ENCODE results near the gene HYAL3. TPM values are rescaled to one million over a fixed set of nuclear protein-coding genes. Genes with fewer than 3 reads are reported as not detected.

Gene HYAL3
- total and polyA plus RNA-seq, 8 donors, result 0.46 to 2.1 (median 0.77) TPM

GRCh38 chr3:50325497-50326181 lies 26.4 kb upstream of the HYAL3 start:
- peaks cover 4 to 16% (median 13%) of the 10 kb centered on the region in 3 donors for H3K36me3 ChIP-seq
- peaks cover 8 to 24% (median 16%) of the 10 kb centered on the region in 3 donors for H3K4me1 ChIP-seq
- intact Hi-C loops (cut with DNase I), result loop anchor here in 1 of 3 donors (10.0 kb wide), 1 partner anchor 71 kb away; no protein-coding TSS in a partner anchor
- H3K27me3 ChIP-seq, result no peaks in the 10 kb centered on the region
- DNase-seq (peak in 1 of 6 donors; percentile 33), FAIRE-seq (no peak), ATAC-seq (no peak)
- H3K27ac ChIP-seq, result no peak overlapping the region
- H3K9me3 ChIP-seq, result no peaks in the 10 kb centered on the region
- H3K4me3 ChIP-seq, result no peak overlapping the region
- WGBS, 2 donors, result 77 to 80% methylated on average over 11 of the region's 11 CpGs
- TF ChIP-seq CTCF (IDR thresholded peaks at IDR 0.05), result no peak

- H3K27ac ChIP-seq, result no peak overlapping the region
Observed at GRCh38 chr3:50325113-50325480, 25.9 kb upstream of the HYAL3 start.

DNA sequence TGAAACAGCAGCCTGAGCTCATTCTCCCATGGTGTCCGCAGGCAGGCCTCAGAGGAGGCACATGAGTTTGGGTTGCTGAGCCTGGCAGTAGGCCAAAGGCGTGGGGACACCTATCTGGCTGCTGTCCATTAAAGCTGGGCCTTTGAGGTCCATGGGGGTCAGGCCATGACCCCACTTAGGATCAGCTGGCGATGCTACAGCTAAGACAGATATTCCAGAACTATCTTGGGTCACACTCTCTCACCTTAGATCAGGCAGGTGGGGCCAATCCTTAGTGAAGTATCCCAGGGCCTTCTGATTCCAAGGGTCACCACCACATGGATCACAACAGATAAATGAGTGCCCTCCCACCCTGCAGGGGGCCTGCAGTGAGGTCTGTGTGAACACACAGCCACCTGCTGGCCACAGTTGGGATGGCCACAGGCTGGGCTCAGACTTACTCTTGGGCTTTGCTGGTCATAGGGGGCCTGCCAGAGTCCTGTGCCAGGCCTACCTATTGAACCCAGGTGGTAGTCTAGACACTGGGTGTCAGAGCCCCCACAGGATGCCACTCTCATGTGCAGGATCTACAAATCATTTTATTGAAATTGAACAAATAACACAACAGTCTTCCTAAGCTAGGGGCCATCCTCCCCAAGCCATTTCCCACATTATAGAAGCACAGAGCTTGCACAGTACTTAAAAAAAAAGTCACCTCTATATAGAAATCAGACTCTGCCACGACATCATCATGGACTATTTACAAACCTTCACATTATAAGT lies 25.3 kb upstream of the HYAL3 start:
- peaks cover 13 to 30% (median 27%) of the 10 kb centered on the region in 3 donors for H3K4me1 ChIP-seq
- DNase-seq (peak in 4 of 6 donors; percentile 71 to 85 (median 79)), ATAC-seq (no peak), FAIRE-seq (no peak)
- H3K27me3 ChIP-seq, result no peaks in the 10 kb centered on the region
- peaks cover 0 to 8% (median 3%) of the 10 kb centered on the region in 3 donors for H3K36me3 ChIP-seq
- intact Hi-C loops (cut with DNase I), result loop anchor here in 1 of 3 donors (10.0 kb wide), 1 partner anchor 70 kb away; no protein-coding TSS in a partner anchor
- H3K27ac ChIP-seq, result peak overlapping the region; percentile 5 to 31 (median 13)
- no peaks in the 10 kb centered on the region for H3K9me3 ChIP-seq
- peak; percentile 51 to 73 (median 66) for TF ChIP-seq CTCF (IDR thresholded peaks at IDR 0.05)
- 40 to 46% methylated on average over 4 of the region's 4 CpGs for WGBS, 2 donors
- no peak overlapping the region for H3K4me3 ChIP-seq

More at GRCh38 chr3:50325113-50325480, 25.9 kb upstream of the HYAL3 start:
- ATAC-seq (no peak), DNase-seq (no peak), FAIRE-seq (no peak)
- 80 to 82% methylated on average over 2 of the region's 2 CpGs for WGBS, 2 donors
- TF ChIP-seq CTCF (IDR thresholded peaks at IDR 0.05), result no peak
- intact Hi-C loops (cut with DNase I), result loop anchor here in 1 of 3 donors (10.0 kb wide), 1 partner anchor 70 kb away; no protein-coding TSS in a partner anchor
- no peak overlapping the region for H3K4me3 ChIP-seq
- peaks cover 12 to 28% (median 21%) of the 10 kb centered on the region in 3 donors for H3K4me1 ChIP-seq
- no peaks in the 10 kb centered on the region for H3K9me3 ChIP-seq
- no peaks in the 10 kb centered on the region for H3K27me3 ChIP-seq
- H3K36me3 ChIP-seq, result peaks cover 0 to 11% (median 9%) of the 10 kb centered on the region in 3 donors

DNA sequence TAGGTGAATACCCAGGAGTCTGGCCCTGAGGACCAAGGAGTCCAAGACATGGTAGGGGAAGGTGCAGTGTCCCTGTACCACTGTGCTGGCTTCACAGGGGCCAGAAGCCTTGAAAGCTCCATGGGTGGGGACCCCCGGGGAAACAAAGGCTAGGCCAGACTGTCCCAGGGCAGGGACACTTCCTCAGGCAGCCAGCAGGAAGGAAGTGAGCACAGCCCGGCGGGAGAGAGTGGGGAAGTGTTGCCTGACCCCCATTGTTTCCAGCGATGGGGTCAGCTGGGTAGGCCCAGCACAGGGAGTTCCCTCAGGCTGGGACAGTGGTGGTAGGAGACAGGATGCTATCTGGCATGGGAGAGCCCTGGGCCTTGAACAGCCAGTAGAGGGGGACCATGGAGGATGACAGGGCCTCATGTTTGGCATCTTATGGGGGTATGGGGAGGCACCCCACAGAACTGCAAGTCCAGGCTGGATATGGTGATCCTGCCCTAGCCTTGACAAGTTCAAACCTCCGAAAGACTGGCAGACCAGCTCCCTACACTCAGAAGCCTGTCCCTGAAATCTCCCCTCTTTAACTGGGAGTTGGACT lies 24.5 kb upstream of the HYAL3 start:
- FAIRE-seq (no peak), DNase-seq (peak in 2 of 6 donors; percentile 26 to 55), ATAC-seq (no peak)
- Histone ChIP-seq H3K27me3 (no peaks in the 10 kb centered on the region), H3K9me3 (no peaks in the 10 kb centered on the region), H3K36me3 (peaks cover 0 to 8% (median 0%) of the 10 kb centered on the region in 3 donors), H3K4me3 (no peak overlapping the region), H3K4me1 (peaks cover 13 to 31% (median 25%) of the 10 kb centered on the region in 3 donors), H3K27ac (peak overlapping the region in 3 of 4 donors; percentile 14 to 31 (median 30))
- intact Hi-C loops (cut with DNase I), result loop anchor here in 1 of 3 donors (10.0 kb wide), 1 partner anchor 69 kb away; no protein-coding TSS in a partner anchor
- WGBS, 2 donors, result 66 to 85% methylated on average over 5 of the region's 5 CpGs
- TF ChIP-seq CTCF (IDR thresholded peaks at IDR 0.05), result no peak

All from pancreas (tissue), 10 donors.